Measurements from ENCODE around the gene CNPY1. TPM values are rescaled to one million over a fixed set of nuclear protein-coding genes. Genes with fewer than 3 reads are reported as not detected.

CNPY1 gene
- polyA plus RNA-seq, 10 donors: 0.11 to 0.72 (median 0.29) TPM; not detected in 3

DNA sequence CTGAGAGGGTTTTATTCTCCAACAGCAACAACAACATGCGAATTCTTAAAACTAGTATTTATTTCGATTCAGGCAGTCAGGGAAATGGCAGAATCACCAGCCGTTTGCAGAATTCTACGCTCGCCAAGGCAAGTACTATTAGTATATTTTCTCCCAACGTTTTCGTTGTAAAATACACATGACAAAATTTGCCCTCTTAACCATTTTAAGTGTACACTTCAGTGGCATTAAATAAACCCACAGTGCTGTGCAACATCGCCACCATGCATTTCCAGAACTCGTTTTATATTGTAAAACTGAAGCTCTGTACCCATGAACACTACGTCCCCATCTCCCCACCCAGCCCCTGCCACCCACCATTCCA, 77.6 kb downstream of the CNPY1 start:
- DNase-seq: no peak

DNA sequence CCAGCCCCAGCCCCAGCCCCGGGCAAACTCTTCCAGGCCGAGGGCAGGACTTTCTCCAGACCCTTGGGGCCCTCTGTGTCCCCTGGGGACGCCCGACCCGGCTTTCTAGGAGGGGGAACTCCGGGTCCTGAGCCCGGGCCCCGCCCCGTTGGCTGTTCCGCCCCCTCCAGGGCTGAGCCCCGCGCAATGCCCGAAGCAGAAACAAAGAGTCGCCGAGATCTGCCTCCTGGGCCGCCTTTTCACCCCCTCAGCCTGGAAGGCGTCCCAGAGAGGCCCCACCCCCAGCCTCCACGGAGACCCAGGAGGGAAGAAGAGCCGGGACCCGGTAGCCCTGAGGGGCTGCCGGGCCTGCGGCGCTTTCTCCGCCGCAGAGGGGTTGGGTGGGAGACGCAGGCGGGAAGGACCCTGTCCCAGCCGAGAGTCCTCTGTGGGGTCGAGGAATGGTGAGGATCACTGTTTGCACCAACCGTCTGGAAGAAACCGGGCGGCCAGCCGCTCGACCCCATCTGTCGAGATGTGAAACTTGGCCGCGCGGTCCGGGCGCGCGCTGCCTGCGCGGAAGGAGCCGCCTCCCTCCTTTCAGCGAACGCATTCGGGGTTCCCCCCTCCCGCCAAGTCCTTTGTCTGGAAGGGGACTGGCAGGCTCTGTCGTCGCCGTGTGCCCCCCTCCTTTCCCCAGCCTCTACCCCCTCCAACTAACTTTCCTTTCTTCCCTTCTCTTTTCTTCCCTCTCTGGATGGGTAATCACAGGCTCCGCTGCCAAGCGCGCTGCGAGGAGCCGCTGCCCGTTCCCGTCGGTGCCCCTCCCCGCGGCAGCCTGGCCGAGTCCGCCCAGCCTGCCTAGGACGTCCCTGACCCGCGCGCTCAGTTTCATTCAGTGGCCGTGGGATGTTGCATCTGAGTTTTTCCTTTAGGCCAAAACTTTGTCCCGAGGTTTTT, 78.2 kb downstream of the CNPY1 start:
- DNase-seq: peak in 1 of 3 donors; percentile 51

DNA sequence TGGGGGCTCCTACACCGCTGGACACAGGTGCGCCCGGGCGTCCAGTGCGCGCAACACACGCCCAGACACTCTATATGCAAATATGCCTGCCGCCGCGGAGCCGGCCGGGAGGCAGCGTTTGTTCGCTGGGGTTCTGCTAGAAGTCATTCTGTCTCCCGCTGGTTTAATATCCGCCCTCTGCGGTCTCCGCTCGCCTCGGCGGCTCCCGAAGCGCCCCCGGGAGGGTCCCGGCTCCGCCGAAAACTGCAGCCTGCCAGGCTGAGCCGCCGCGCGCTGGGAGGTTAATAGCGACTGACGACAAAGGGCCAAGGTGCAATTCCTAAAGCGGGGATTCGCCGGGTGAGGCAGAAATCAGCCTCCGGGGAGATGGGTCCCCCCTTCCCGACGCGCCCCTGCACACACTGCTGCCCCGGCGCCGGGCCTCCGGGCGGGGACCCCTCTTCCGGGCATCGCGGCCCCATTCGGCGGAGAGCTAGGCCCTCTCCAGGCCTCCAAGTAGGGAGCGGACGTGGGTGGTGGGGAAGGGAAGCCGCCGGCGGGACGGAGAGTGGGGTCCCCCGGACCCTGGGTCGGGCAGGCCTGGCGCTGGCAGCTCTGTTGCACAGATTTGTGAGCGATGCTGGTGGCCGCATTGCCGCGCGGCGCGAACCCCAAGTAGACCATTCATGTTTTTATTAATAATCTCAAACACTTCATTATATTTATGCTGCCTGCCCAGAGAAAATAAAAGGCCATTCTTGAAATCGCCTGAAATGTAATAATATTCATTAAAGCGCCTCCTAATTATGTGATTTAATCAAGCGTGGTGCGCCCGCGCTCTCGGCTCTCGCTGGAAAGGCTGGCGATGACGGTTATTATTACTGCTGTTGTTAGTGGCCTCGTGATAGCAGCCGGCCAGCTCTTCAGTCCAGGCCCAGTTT, 79.3 kb downstream of the CNPY1 start:
- no peak for DNase-seq

DNA sequence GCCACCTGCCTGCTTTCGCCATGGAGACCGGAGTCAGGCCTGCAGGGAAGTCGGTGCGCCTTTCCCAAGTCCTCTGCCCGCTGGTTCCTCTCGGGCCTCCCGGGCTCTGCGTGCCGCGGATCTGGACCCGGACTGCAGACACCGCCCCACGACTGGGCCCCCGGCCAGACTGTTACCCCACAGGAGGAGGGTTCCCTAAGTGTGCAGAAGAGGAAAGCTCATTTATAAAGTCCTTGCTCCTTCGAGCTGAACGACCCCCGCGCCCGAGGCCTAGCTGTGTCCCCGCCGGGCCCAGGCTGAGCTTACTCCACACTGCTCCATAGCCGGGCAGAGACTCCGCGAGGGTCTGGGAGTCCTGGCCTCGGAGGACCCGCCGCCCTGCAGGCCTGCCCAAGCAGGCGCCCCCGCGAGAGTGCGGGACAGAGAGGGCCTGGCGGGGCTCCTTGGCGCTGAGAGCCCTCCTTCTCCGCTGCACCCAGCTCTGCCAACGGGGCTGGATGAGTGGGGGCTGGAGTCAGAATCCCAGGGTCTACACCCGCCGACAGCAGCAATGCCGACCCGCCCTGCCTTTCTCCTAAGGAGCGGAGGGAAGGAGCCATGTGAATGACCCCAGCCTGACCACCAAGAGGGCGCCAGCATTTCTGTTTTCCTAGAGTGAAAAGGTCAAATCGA, 80.1 kb downstream of the CNPY1 start:
- no peak for DNase-seq

DNA sequence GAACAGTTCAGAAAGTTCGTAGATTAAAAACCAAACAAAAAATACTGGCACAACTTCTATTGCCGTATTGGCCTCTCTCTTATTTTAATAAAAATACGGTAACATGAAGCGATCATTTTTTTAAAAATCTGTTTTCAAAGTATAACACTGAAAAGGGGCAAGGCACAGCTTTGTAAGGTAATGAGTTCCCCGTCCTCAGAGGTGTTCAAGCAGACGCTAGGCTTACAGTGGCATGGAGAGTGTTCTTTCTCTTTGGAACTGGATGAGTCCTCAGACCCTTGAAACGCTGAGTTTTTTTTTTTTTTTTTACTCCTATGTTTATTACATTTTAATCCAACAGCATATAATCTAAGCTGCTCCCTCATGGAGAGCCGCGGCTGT, 80.6 kb downstream of the CNPY1 start:
- DNase-seq: no peak

DNA sequence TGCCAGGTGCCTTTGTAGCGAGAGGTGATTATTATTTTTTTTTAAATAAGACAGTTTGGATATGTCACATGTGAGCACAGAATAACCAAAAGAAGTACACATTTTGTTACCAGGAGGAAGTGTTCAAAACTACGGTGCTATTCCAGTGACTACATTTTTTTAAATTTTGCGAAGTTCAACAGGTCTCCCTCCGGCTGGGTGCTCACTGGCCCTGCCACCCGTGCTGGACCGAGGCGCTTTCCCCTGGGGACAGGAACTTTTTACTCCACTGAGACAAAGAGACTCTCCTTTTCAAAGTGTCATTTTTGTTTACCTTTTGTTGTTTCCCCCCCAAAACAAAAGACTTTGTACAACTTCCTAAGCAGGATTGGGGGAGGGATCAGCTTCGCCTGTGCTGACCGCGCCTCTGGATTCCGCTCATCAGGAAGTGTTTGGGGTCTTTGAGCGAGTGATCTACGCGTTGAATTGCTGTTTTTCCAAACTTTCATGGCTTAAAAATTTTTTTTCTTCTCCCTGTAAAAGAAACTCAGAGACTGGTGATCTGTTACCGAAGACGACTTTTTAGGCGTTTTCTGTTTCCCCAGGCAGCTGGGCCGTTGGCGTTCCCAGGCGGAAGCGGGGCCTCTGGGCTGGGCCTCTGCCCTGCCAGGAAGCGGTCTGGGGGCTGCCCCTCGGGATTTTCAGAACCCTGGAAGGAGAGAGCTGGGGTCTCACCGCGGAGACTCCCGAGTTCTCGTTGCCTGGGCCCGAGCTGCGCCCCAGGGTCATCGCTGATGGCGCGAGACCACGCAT, 81.2 kb downstream of the CNPY1 start:
- DNase-seq: no peak

DNA sequence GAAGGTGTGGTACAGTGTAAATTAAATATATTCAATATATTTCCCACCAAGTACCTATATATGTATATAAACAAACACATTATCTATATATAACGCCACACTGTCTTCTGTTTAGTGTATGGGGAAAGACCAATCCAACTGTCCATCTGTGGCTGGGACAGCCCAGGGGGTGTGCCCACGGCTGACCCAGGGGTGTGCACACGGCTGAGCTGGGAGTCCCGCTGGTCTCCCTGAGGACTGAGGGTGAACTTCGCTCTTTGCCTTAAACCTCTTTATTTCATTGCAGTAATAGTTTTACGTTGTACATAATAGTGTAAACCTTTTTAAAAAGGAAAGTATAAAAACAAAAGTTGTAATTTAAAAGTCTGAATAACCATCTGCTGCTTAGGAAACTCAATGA, 82.2 kb downstream of the CNPY1 start:
- DNase-seq: no peak

DNA sequence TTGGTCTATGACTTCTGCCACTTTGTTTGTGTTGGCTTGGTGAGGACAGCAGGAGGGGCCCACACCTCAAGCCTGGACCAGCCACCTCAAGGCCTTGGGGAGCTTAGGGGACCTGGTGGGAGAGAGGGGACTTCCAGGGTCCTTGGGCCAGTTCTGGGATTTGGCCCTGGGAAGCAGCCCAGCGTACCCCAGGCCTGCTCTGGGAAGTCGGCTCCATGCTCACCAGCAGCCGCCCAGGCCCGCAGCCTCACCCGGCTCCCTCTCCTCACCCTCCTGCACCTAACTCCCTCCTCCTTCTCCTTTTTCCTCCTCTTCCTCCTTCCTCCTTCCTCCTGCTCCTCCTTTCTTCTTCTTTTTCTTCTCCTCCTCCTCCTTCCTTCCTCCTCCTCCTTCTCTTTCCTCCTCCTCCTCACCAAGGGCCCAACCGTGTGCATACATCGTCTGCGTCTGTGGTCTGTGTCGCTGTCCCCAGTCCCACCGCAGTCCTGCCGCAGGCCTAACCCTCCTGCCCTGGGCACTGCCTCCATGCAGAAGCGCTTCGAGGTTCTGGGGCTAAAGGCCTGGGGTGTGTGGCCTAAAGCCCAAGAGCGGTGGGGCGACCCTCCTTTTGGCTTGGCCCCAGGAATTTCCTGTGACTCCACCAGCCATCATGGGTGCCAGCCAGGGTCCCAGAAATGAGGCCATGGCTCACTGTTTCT, 83.1 kb downstream of the CNPY1 start:
- no peak for DNase-seq

DNA sequence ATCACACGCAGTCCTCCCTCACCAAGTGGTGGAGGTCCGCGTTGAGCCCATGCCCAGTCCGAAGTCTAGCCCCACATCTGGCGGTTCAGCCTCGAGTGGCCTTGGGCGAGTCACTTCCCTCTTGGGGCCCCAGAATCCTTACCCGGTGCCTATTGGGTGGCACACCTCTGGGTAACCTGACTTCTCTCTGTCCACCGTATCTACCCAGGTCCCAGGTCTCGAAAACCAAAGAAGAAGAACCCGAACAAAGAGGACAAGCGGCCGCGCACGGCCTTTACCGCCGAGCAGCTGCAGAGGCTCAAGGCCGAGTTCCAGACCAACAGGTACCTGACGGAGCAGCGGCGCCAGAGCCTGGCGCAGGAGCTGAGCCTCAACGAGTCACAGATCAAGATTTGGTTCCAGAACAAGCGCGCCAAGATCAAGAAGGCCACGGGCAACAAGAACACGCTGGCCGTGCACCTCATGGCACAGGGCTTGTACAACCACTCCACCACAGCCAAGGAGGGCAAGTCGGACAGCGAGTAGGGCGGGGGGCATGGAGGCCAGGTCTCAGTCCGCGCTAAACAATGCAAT, 84.1 kb downstream of the CNPY1 start:
- DNase-seq: no peak

DNA sequence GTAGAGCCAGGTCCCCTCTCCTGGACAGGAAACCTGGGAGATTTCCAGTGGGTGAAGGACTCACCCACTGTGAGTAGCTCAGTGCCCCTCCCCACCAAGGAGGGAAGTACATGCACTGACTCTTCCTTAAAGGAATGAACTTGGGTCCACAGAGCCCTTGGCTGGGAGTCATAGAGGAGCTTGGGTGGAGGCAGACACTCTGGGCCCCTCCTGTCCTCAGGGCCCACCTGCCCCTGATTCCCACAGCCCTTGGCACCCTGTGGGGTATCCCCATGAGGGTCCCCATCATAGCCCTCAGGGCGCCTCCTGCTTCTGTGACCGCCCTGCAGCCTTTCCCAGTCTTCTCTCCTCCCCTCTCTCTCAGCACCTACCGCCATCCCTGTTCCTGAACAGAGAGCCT, 84.7 kb downstream of the CNPY1 start:
- no peak for DNase-seq

DNA sequence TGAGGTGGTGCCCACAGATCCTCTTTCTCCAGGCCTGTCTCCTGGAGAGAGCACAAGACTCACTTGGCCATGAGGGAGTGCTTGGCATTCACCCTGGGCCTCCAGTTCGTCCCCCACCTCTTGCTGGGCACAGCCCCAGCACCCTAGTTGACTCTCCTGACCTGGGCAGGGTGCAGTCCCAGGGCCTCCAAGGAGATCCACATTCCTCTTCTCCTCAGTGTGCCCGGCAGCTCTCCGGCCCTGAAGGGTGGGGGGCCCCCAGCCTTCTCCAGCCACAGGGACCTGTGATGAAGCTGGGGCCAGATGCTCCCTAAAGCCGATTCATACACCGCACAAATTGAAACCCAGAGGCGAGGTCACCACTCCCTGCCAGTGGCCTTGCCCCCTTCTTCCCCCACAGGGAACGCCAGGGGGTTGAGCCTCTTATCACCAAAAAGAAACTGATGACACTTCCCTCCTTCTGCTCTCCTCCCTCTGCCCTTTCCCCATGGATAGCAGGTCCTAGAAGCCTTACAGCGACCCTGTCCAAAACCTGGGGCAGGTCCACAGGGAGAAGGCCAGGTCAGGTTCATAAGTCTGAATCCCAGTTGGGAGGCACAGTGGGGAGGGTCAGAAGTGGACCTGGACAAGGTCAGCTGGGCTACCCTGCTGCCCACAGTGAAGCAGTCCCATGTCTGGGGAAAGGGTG, 85.3 kb downstream of the CNPY1 start:
- no peak for DNase-seq

DNA sequence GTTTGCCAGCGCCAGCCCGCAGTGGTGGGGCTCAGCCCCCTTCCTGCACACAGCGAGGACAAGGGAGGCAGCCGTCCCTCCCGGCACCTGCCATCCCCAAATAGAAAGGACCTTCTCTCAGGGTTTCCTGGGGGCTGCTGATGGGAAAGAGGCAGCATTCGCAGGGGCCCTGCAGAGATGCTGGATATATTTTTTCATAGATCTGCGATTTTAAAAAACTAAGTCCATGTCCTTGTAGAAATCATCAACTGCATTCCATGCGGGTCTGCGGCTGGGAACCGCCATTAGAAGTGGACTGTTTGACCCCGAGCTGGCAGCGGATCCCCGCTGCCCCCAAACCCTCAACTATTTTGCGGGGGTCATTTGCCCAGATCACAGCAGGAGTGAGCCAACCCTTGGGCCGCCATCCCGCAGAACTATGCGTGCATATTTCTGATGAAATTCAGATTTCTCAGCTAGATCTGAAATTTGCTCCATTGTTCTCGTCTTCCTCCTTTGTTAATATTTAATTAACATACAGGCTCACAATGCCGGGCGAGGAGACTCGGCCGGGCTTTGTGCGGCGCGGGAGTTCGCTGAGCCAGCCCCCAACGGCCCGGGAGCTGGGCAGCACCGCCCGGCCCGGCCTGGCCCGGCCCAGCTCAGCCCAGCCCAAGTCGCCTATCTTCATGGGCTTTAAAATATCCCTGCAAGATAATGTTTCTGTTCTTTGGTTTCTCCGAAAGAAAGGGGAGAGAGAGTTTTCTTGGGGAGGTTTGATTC, 86.5 kb downstream of the CNPY1 start:
- DNase-seq: no peak

DNA sequence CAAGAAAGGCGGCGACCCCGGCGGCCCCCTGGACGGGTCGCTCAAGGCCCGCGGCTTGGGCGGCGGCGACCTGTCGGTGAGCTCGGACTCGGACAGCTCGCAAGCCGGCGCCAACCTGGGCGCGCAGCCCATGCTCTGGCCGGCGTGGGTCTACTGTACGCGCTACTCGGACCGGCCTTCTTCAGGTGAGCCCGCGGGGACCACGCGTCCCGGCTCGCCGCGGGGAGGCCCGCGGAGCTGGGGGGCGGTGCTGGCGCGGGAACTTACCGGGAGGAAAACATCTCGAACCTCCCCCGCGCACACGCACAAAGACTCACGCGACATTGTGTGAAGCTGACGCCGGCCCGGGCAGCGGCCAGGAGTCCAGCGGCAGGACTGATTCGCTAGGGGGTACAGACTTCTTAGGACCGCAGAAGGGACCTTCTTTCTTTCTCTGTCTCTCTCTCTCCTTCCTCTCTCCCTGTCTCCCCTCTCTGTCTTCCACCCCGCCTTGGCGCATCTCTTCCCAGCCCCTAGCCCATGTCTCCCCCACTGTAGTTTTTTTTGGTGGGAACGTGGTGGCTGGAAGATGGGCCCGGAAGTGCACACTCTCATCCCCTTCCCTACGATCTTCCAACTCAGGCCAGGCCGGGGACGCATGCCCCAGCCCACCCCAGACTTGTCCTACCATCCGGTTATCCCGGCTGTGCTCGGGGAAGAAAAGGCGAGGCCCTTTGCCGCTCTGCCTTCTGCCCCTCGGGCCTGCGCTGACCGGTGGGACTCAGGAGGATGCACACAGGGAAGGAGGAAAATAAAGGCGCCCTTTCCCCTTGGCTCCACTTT, 87.3 kb downstream of the CNPY1 start:
- peak in 1 of 3 donors; percentile 43 for DNase-seq

DNA sequence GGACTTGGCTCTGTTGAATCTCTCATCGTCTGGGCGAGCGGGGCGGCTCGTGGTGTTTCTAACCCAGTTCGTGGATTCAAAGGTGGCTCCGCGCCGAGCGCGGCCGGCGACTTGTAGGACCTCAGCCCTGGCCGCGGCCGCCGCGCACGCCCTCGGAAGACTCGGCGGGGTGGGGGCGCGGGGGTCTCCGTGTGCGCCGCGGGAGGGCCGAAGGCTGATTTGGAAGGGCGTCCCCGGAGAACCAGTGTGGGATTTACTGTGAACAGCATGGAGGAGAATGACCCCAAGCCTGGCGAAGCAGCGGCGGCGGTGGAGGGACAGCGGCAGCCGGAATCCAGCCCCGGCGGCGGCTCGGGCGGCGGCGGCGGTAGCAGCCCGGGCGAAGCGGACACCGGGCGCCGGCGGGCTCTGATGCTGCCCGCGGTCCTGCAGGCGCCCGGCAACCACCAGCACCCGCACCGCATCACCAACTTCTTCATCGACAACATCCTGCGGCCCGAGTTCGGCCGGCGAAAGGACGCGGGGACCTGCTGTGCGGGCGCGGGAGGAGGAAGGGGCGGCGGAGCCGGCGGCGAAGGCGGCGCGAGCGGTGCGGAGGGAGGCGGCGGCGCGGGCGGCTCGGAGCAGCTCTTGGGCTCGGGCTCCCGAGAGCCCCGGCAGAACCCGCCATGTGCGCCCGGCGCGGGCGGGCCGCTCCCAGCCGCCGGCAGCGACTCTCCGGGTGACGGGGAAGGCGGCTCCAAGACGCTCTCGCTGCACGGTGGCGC, 88.1 kb downstream of the CNPY1 start, which contains the start of gene EN2:
EN2 (plus strand) TSS at position 19 of the 767 bp plus-strand sequence; CDS start at position 268, 249 bp downstream.
- peak in 1 of 3 donors; percentile 59 for DNase-seq

DNA sequence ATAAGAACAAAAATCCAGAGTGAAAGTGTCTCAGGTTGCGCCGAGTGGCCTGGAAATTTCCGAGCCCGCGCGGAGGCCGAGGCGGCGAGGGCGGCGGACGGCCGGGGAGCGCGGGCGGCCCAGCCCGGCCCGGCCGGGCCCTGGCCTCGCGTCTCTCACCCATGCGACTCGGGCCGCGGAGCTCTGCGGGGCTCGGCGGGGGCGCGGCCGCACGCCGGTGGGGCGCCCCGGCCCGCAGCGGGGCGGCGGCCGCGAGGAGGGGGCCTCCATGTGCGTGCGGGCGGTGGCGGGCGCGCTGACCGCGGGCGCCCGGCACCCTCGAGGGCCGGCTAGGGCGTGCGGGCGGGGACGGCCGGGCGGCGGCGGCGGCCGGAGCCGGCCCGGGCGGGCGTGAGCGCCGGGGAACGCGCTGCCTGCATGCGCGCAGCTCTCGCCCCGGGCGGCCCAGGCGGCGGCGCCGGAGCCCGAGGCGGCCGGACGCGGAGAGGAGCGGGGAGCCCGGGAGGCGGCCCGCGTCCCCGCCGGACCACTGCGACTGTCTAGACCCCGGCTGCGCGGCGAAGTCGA, 88.7 kb downstream of the CNPY1 start:
- no peak for DNase-seq

DNA sequence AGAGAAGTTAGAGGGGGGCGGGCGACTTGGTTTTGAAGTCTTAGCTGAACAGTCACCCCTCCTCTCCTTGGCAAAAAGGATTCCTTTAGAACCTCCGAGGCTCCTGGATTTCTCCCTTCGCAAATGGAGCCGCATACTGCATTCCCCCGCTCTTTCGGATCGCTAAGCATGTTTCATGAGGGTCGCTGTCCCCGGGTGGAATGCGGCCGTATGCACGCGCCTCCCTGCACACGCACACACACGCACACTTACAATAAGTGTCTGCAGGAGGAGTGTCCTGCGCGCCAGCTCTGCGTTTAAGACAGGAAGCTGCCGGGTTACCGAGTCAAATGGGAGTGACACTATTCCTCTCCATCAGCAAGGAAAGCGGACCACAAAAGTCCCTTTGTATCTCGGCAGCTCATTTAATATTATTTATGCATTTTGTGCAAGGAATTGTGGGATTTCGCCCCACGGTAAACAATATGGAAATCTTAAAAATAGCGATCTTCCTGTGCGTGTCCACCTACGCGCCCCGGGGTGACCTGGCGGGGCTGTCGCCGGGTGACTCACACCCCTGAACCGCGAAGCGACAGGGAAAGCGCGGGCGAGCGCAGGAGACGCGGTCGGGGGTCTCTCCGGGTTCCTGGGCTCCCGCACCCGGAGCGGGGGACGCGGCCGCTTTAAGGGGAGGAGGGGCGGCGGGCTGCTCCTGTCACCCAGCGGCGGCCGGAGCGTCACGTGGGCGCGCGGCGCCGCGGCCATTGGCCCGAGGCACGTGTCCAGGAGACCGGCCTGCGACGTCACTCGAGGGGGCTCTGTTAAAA, 89.4 kb downstream of the CNPY1 start:
- peak; percentile 71 to 91 (median 87) for DNase-seq
